Testis (tissue), 3 donors: ENCODE results near the gene SH2D3C. TPM values are rescaled to one million over a fixed set of nuclear protein-coding genes. Genes with fewer than 3 reads are reported as not detected.

ENCODE experiments used
- DNase-seq: peaks from one replicate; pipeline ENCODE4 v3.0.0-alpha.2; 2019
- H3K27ac ChIP-seq, 2 donors: fragments of 200-600 bp; sonication (generic); one replicate each; pipeline ENCODE4 v1.5.1; 2019
- H3K27me3 ChIP-seq: fragments of 200-600 bp; sonication (generic); one replicate; pipeline ENCODE4 v1.5.1; 2019
- H3K36me3 ChIP-seq: fragments of 200-600 bp; sonication (generic); one replicate; pipeline ENCODE4 v1.5.1; 2017; ENCODE audit warnings: low read depth; ENCODE audit errors: missing control alignments
- H3K4me1 ChIP-seq: fragments of 200-600 bp; sonication (generic); one replicate; pipeline ENCODE4 v1.5.1; 2019
- H3K4me3 ChIP-seq, 2 donors: fragments of 200-600 bp; sonication (generic); one replicate each; pipeline ENCODE4 v1.5.1; 2017 to 2019
- H3K9me3 ChIP-seq: fragments of 200-600 bp; sonication (generic); one replicate; pipeline ENCODE4 v1.5.1; 2017
- POLR2A ChIP-seq: fragments of 450-650 bp; IDR thresholded peaks from one replicate; pipeline ENCODE4 v1.6.1; 2017; ENCODE audit warnings: antibody characterized with exemption, mild to moderate bottlenecking, moderate library complexity
- WGBS, 2 donors: methylation state at CpG; one replicate each; pipeline ENCODE4 v1.1.5; 2018; 5-methylcytosine and 5-hydroxymethylcytosine counted together
- intact Hi-C: fragments of 100-400 bp; cut with DNase I; formaldehyde crosslinking; loops from one replicate; pipeline ENCODE4 v1.15.1; 2023; ENCODE audit warnings: low total_unique reads
- polyA plus RNA-seq: library from polyadenylated mRNA; stranded (reverse); fragments of 350-450 nt; fragmentation: Illumina TruSeq; extraction: RNeasy Lipid Tissue Mini Kit (QIAGEN cat#74804); gene quantifications from one replicate; pipeline ENCODE4 v1.2.3, GENCODE V29; 2014; ENCODE audit warnings: low read depth, low replicate concordance; ENCODE audit not compliant: insufficient read depth
- total RNA-seq, 2 donors: library from RNA; depleted of rRNA; stranded (reverse); fragments of >200 nt; gene quantifications; one replicate each; pipeline ENCODE4 v1.2.3, GENCODE V29; 2016
- TF ChIP-seq, protein P1 (sequence below), 3 experiments: fragments of 450-650 bp in 2 of 3; fragments of 200-600 bp in 1 of 3; sonication (generic) in 1 of 3; IDR thresholded peaks; one replicate each; pipeline ENCODE4 v1.5.1; 2016 to 2019; ENCODE audit warnings: antibody characterized with exemption in 3 of 3, mild to moderate bottlenecking in 2 of 3, moderate library complexity in 1 of 3

SH2D3C gene
- total and polyA plus RNA-seq, 3 donors from 2014 or later: 6.6 to 9.6 (median 8.8) TPM

DNA sequence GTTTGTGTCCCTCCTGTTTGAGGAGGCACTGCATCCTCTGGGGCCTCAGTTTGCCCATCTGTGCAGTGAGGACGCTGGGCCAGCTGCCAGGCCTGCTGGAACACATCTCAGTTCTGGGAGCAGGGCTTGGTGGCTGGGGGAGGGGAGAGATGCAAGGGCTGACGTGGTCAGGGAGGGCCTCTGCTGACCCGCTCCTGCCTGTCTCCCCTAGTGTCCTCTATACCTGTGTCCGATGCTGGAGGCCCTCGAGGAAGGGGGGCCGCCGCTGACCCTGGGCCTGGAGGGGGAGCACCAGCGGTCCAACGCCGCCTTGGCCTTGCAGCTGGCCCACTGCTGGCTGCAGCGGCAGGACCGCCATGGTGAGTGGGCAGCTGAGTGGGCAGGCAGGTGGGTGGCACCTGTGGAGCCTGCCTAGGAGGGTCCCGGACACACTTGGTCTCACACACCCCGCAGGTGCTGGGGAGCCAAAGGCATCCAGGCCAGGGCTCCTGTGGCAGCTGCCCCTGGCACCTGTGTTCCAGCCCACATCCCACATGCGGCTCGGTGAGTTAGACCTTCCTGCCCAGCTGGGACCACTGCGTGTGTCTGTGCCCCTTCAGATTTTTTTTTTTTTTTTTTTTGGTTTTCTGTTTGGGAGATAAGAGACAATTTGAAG, 30.0 kb upstream of the SH2D3C start:
- H3K4me3 ChIP-seq: no peak overlapping the region
- H3K36me3 ChIP-seq: no peaks in the 10 kb centered on the region
- no peak for TF ChIP-seq POLR2A
- TF ChIP-seq, protein P1, sequence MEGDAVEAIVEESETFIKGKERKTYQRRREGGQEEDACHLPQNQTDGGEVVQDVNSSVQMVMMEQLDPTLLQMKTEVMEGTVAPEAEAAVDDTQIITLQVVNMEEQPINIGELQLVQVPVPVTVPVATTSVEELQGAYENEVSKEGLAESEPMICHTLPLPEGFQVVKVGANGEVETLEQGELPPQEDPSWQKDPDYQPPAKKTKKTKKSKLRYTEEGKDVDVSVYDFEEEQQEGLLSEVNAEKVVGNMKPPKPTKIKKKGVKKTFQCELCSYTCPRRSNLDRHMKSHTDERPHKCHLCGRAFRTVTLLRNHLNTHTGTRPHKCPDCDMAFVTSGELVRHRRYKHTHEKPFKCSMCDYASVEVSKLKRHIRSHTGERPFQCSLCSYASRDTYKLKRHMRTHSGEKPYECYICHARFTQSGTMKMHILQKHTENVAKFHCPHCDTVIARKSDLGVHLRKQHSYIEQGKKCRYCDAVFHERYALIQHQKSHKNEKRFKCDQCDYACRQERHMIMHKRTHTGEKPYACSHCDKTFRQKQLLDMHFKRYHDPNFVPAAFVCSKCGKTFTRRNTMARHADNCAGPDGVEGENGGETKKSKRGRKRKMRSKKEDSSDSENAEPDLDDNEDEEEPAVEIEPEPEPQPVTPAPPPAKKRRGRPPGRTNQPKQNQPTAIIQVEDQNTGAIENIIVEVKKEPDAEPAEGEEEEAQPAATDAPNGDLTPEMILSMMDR (IDR thresholded peaks at IDR 0.05): no peak
- no peak for DNase-seq
- H3K4me1 ChIP-seq: peaks cover 15% of the 10 kb centered on the region
- no peaks in the 10 kb centered on the region for H3K9me3 ChIP-seq
- intact Hi-C loops: no loop called here
- WGBS, 2 donors: 73 to 84% methylated on average over 4 to 17 of the region's 17 CpGs
- H3K27me3 ChIP-seq: no peaks in the 10 kb centered on the region
- H3K27ac ChIP-seq: no peak overlapping the region

- no peaks in the 10 kb centered on the region for H3K36me3 ChIP-seq
- no peak for DNase-seq
- no peak overlapping the region for H3K27ac ChIP-seq
- H3K9me3 ChIP-seq: no peaks in the 10 kb centered on the region
- H3K4me1 ChIP-seq: peaks cover 16% of the 10 kb centered on the region
- no peak overlapping the region for H3K4me3 ChIP-seq
- intact Hi-C loops: no loop called here
- WGBS, 2 donors: 90 to 93% methylated on average over 12 to 14 of the region's 14 CpGs
- H3K27me3 ChIP-seq: no peaks in the 10 kb centered on the region
- TF ChIP-seq, protein P1 (IDR thresholded peaks at IDR 0.05): no peak
- TF ChIP-seq POLR2A: no peak
Measured at GRCh38 chr9:127806871-127807270, 28.4 kb upstream of the SH2D3C start.

- H3K27ac ChIP-seq: no peak overlapping the region
- no peak for DNase-seq
- H3K27me3 ChIP-seq: no peaks in the 10 kb centered on the region
- no peak overlapping the region for H3K4me3 ChIP-seq
- TF ChIP-seq, protein P1 (IDR thresholded peaks at IDR 0.05): no peak
- TF ChIP-seq POLR2A: no peak
- intact Hi-C loops: no loop called here
- peaks cover 16% of the 10 kb centered on the region for H3K4me1 ChIP-seq
- H3K9me3 ChIP-seq: no peaks in the 10 kb centered on the region
- H3K36me3 ChIP-seq: no peaks in the 10 kb centered on the region
- 79 to 82% methylated on average over 8 of the region's 8 CpGs for WGBS, 2 donors
Measured at GRCh38 chr9:127805620-127806019, 27.2 kb upstream of the SH2D3C start.

GRCh38 chr9:127803507-127804352, 25.3 kb upstream of the SH2D3C start:
- no peak for DNase-seq
- Histone ChIP-seq H3K27me3 (no peaks in the 10 kb centered on the region), H3K9me3 (no peaks in the 10 kb centered on the region), H3K27ac (peak overlapping the region; percentile 65 to 90), H3K4me3 (peak overlapping the region; percentile 74 to 78), H3K36me3 (no peaks in the 10 kb centered on the region), H3K4me1 (peaks cover 13% of the 10 kb centered on the region)
- 24 to 47% methylated on average over 12 to 18 of the region's 18 CpGs for WGBS, 2 donors
- no peak for TF ChIP-seq POLR2A
- TF ChIP-seq, protein P1 (IDR thresholded peaks at IDR 0.05): no peak
- intact Hi-C loops: no loop called here
